Liver (tissue), 9 donors: ENCODE data around the gene HCN3. TPM values are rescaled to one million over a fixed set of nuclear protein-coding genes. Genes with fewer than 3 reads are reported as not detected.
A peak's percentile ranks its signal among the peaks of the same experiment; 100 is the strongest.

Experiments used
- DNase-seq: peaks from one replicate; pipeline ENCODE4 v3.0.0-alpha.2; 2017; ENCODE audit warnings: low spot score
- H3K27ac ChIP-seq, 2 donors: one replicate each; pipeline ENCODE4 v1.7.0; 2013; ENCODE audit warnings: inconsistent platforms in 2 of 2, low read length in 2 of 2, control low read depth in 1 of 2, low read depth in 1 of 2, mild to moderate bottlenecking in 1 of 2
- H3K27me3 ChIP-seq, 4 donors: one replicate each; pipeline versions ENCODE4 v1.6.1 to v1.7.0; 2013; ENCODE audit warnings: low read length in 3 of 4, inconsistent platforms in 1 of 4, mild to moderate bottlenecking in 1 of 4, moderate library complexity in 1 of 4; ENCODE audit not compliant: control insufficient read depth in 4 of 4, insufficient read depth in 4 of 4
- H3K36me3 ChIP-seq, 4 donors: one replicate each; pipeline versions ENCODE4 v1.6.1 to v1.7.0; 2013; ENCODE audit warnings: low read length in 3 of 4, mild to moderate bottlenecking in 3 of 4, low read depth in 1 of 4, moderate library complexity in 1 of 4; ENCODE audit not compliant: control insufficient read depth in 4 of 4, insufficient read depth in 3 of 4
- H3K4me1 ChIP-seq, 4 donors: one replicate each; pipeline versions ENCODE4 v1.6.1 to v1.7.0; 2013; ENCODE audit warnings: low read length in 3 of 4, mild to moderate bottlenecking in 3 of 4, moderate library complexity in 1 of 4; ENCODE audit not compliant: control insufficient read depth in 4 of 4, insufficient read depth in 4 of 4
- H3K4me3 ChIP-seq, 3 donors: one replicate each; pipeline versions ENCODE4 v1.6.1 to v1.7.0; 2013; ENCODE audit warnings: low read length in 3 of 3, control low read depth in 1 of 3, low read depth in 1 of 3, mild to moderate bottlenecking in 1 of 3
- H3K9ac ChIP-seq, 2 donors: one replicate each; pipeline ENCODE4 v1.7.0; 2013; ENCODE audit warnings: low read length in 2 of 2, mild to moderate bottlenecking in 2 of 2, moderate library complexity in 2 of 2, control low read depth in 1 of 2, low read depth in 1 of 2
- H3K9me3 ChIP-seq, 4 donors: one replicate each; pipeline versions ENCODE4 v1.6.1 to v1.7.0; 2013; ENCODE audit warnings: low read length in 3 of 4; ENCODE audit not compliant: control insufficient read depth in 4 of 4
- EGR1 ChIP-seq, 2 donors: IDR thresholded peaks; 2 replicates each; pipeline ENCODE4 v1.6.1; 2016 to 2018; ENCODE audit warnings: antibody characterized with exemption in 2 of 2, low read depth in 2 of 2
- FOXA1 ChIP-seq: IDR thresholded peaks from 2 replicates; pipeline ENCODE4 v1.6.1; 2016; ENCODE audit warnings: antibody characterized with exemption
- FOXA2 ChIP-seq: IDR thresholded peaks from 2 replicates; pipeline ENCODE4 v1.6.1; 2016; ENCODE audit warnings: antibody characterized with exemption
- GABPA ChIP-seq, 2 donors: IDR thresholded peaks in 1 of 2; conservative IDR thresholded peaks in 1 of 2; 2 replicates each; pipeline ENCODE4 v1.6.1; 2016; ENCODE audit warnings: antibody characterized with exemption in 2 of 2, mild to moderate bottlenecking in 1 of 2, moderate library complexity in 1 of 2
- HNF4A ChIP-seq, 2 donors: conservative IDR thresholded peaks; 2 replicates each; pipeline ENCODE4 v1.6.1; 2016; ENCODE audit warnings: antibody characterized with exemption in 2 of 2, mild to moderate bottlenecking in 2 of 2
- HNF4G ChIP-seq: IDR thresholded peaks from 2 replicates; pipeline ENCODE4 v1.6.1; 2016; ENCODE audit warnings: antibody characterized with exemption
- NR2F2 ChIP-seq: IDR thresholded peaks from 2 replicates; pipeline ENCODE4 v1.6.1; 2016; ENCODE audit warnings: antibody characterized with exemption
- RAD21 ChIP-seq, 2 donors: IDR thresholded peaks; 2 replicates each; pipeline ENCODE4 v1.6.1; 2016; ENCODE audit warnings: antibody characterized with exemption in 2 of 2, mild to moderate bottlenecking in 2 of 2
- RXRA ChIP-seq, 2 donors: IDR thresholded peaks; 2 replicates each; pipeline ENCODE4 v1.6.1; 2017 to 2018; ENCODE audit warnings: antibody characterized with exemption in 2 of 2, mild to moderate bottlenecking in 1 of 2
- SP1 ChIP-seq: IDR thresholded peaks from 2 replicates; pipeline ENCODE4 v1.6.1; 2018; ENCODE audit warnings: antibody characterized with exemption, mild to moderate bottlenecking
- TAF1 ChIP-seq: conservative IDR thresholded peaks from 2 replicates; pipeline ENCODE4 v1.6.1; 2016; ENCODE audit warnings: antibody characterized with exemption, mild to moderate bottlenecking
- YY1 ChIP-seq: IDR thresholded peaks from 2 replicates; pipeline ENCODE4 v1.6.1; 2016; ENCODE audit warnings: antibody characterized with exemption, mild to moderate bottlenecking
- WGBS: extraction: QIAGEN DNeasy Blood & Tissue Kit; methylation state at CpG from one replicate; pipeline ENCODE4 v1.1.7; 2013; 5-methylcytosine and 5-hydroxymethylcytosine counted together
- polyA plus RNA-seq, 2 donors: library from polyadenylated mRNA; stranded (reverse) in 1 of 2; unstranded in 1 of 2; fragments of 200-250 nt in 1 of 2; fragments of >200 nt in 1 of 2; fragmentation: Nextera tagmentation in 1 of 2; extraction: Ambion mirVana in 1 of 2; gene quantifications; one replicate each; pipeline versions ENCODE4 v1.2.1 to v1.2.3, GENCODE V29; 2013 to 2015
- total RNA-seq, 2 donors: library from RNA; depleted of rRNA; stranded (reverse); fragments of >200 nt; gene quantifications; one replicate each; pipeline ENCODE4 v1.2.3, GENCODE V29; 2014
- TF ChIP-seq, protein P1 (sequence below): IDR thresholded peaks from 2 replicates; pipeline ENCODE4 v1.6.1; 2016; ENCODE audit warnings: antibody characterized with exemption
- TF ChIP-seq, protein P2 (sequence below): IDR thresholded peaks from 2 replicates; pipeline ENCODE4 v1.6.1; 2016; ENCODE audit warnings: antibody characterized with exemption
- TF ChIP-seq, protein P3 (sequence below): IDR thresholded peaks from 2 replicates; pipeline ENCODE4 v1.6.1; 2016; ENCODE audit warnings: antibody characterized with exemption, mild to moderate bottlenecking
- TF ChIP-seq, protein P4 (sequence below): fragments of 150-350 bp; IDR thresholded peaks from 2 replicates; pipeline ENCODE4 v1.5.1; 2017; ENCODE audit warnings: improper control_type of control experiment, low read depth, low read length; ENCODE audit not compliant: missing input control
- TF ChIP-seq, protein P5 (sequence below): IDR thresholded peaks from 2 replicates; pipeline ENCODE4 v1.6.1; 2016; ENCODE audit warnings: antibody characterized with exemption
- donor health status: healthy.
- donor health status: healthy.
- donor health status: healthy.
- donor health status: healthy.
- donor health status: healthy.

Gene HCN3
- total and polyA plus RNA-seq, 4 donors: 0.33 to 1.5 (median 0.93) TPM

DNA sequence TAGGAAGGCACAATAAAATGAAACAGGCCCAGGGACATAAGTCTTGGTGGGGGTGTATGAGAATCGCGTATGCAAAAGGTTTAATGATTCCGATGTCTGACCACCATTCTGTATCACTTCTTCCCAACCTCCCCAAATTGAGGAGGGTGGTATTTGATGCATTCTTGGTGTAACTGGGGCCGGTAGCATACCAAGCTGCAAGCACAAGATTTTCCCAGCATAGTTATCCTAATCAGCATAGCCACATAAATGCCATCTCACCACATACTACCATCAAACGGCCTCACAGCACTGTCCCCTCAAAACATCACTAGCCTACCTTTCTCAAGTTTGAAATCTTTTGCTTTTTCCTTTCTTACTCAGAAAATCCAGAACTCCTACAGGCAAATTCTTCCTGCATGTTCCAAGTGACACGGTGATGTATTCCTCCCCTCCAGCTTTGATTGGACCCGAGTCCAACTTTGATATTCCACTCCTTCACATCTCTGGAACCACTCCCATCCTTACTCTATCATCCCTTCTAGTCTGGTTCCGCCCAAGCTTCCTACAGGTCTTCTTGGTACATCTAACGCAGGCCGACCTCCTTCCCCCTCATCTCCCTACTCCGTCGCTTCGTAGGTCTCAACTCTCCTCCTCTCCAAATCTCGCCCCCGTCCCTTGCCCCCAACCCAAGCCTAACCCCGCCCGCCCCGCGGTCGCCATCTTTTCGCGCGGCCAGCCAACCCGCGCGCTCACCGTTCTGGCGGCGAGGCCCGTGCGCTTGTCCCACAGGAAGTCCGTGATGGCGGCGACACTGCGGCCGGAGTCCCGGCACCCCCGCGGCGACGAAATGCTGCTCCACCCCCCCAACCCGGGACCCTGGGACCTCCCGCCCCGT is 4.6 kb upstream of the HCN3 start:
- Histone ChIP-seq H3K27me3 (no peaks in the 10 kb centered on the region), H3K4me3 (peak overlapping the region; percentile 89 to 97 (median 90)), H3K9me3 (no peaks in the 10 kb centered on the region), H3K27ac (peak overlapping the region; percentile 80 to 92), H3K9ac (peak overlapping the region; percentile 42 to 77), H3K36me3 (peaks cover 17 to 27% (median 26%) of the 10 kb centered on the region in 4 donors), H3K4me1 (peaks cover 3 to 28% (median 20%) of the 10 kb centered on the region in 4 donors)
- TF ChIP-seq, protein P1, sequence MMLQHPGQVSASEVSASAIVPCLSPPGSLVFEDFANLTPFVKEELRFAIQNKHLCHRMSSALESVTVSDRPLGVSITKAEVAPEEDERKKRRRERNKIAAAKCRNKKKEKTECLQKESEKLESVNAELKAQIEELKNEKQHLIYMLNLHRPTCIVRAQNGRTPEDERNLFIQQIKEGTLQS: no peak
- peak; percentile 71 for TF ChIP-seq YY1
- TF ChIP-seq TAF1: no peak
- peak in 1 of 2 donors; percentile 33 for TF ChIP-seq HNF4A (conservative IDR thresholded peaks at IDR 0.05)
- no peak for DNase-seq
- WGBS: 5% methylated on average over 44 of the region's 44 CpGs

DNA sequence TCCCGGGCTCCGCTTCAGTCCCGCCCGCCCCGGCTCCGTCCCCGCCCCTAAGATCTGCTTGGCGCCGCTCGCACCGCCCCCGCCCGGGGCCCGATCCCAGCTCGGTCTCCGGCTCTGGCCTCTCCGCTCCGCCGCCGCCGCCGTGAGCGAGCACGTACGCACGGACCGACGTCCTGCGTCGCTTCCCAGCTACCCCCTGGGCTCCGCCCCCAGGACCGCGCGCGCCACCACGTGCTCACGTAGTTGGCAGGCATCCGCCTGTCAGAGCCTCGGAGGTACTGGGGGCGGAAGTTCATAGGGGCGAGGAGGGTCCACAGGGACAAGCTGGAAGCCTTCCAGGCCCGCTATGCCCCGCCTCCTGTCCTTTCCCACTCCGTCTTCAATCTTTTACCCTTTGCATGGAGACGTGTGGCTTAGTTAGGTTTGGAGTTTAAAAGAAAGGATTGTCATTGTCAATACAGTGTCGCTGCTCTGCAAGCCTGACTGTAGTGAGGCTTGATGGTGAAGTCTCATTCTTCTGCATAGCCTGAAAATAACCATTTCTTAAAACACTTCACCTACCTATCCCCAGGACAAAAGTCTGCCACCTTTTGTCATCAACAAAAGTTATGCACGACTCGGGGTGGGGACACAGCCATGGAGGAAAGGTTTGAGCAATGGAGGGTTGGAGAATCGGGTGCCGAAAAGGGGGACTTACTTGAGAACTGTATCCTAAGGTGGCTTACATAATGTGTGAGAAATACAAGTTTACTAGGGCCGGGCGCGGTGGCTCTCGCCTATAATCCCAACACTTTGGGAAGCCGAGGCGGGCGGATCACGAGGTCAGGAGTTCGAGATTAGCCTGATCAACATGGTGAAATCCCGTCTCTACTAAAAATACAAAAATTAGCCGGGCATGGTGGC is 3.7 kb upstream of the HCN3 start, which contains the start of gene CLK2:
Gene CLK2 (minus strand): TSS at position 162 of the 903 bp plus-strand sequence. CDS start 2,527 bp downstream, outside the sequence.
- Histone ChIP-seq H3K27me3 (no peaks in the 10 kb centered on the region), H3K4me1 (peaks cover 8 to 37% (median 28%) of the 10 kb centered on the region in 4 donors), H3K4me3 (peak within 1 kb of the TSS; percentile 89 to 97 (median 90)), H3K9ac (peak within 1 kb of the TSS; percentile 56 to 77), H3K27ac (peak within 1 kb of the TSS; percentile 80 to 92), H3K36me3 (peaks cover 10 to 18% (median 17%) of the 10 kb centered on the region in 4 donors), H3K9me3 (no peaks in the 10 kb centered on the region)
- WGBS: 16% methylated on average over 61 of the region's 61 CpGs
- peak; percentile 94 for DNase-seq
- peak in 1 of 2 donors; percentile 88 for TF ChIP-seq EGR1 (IDR thresholded peaks at IDR 0.05; ENCODE audit: low read depth in 2 of 2)
- TF ChIP-seq, protein P2, sequence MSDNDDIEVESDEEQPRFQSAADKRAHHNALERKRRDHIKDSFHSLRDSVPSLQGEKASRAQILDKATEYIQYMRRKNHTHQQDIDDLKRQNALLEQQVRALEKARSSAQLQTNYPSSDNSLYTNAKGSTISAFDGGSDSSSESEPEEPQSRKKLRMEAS: peak; percentile 81
- TF ChIP-seq RAD21 (IDR thresholded peaks at IDR 0.05): peak; percentile 22 to 49
- peak; percentile 66 to 73 for TF ChIP-seq HNF4A (conservative IDR thresholded peaks at IDR 0.05)
- TF ChIP-seq GABPA (IDR thresholded peaks at IDR 0.05 in 1 of 2, conservative IDR thresholded peaks at IDR 0.05 in 1 of 2): peak in 1 of 2 donors; percentile 77
- TF ChIP-seq YY1: peak; percentile 26
- TF ChIP-seq, protein P3, sequence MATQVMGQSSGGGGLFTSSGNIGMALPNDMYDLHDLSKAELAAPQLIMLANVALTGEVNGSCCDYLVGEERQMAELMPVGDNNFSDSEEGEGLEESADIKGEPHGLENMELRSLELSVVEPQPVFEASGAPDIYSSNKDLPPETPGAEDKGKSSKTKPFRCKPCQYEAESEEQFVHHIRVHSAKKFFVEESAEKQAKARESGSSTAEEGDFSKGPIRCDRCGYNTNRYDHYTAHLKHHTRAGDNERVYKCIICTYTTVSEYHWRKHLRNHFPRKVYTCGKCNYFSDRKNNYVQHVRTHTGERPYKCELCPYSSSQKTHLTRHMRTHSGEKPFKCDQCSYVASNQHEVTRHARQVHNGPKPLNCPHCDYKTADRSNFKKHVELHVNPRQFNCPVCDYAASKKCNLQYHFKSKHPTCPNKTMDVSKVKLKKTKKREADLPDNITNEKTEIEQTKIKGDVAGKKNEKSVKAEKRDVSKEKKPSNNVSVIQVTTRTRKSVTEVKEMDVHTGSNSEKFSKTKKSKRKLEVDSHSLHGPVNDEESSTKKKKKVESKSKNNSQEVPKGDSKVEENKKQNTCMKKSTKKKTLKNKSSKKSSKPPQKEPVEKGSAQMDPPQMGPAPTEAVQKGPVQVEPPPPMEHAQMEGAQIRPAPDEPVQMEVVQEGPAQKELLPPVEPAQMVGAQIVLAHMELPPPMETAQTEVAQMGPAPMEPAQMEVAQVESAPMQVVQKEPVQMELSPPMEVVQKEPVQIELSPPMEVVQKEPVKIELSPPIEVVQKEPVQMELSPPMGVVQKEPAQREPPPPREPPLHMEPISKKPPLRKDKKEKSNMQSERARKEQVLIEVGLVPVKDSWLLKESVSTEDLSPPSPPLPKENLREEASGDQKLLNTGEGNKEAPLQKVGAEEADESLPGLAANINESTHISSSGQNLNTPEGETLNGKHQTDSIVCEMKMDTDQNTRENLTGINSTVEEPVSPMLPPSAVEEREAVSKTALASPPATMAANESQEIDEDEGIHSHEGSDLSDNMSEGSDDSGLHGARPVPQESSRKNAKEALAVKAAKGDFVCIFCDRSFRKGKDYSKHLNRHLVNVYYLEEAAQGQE: peak; percentile 70
- TF ChIP-seq HNF4G: no peak
- TF ChIP-seq, protein P4, sequence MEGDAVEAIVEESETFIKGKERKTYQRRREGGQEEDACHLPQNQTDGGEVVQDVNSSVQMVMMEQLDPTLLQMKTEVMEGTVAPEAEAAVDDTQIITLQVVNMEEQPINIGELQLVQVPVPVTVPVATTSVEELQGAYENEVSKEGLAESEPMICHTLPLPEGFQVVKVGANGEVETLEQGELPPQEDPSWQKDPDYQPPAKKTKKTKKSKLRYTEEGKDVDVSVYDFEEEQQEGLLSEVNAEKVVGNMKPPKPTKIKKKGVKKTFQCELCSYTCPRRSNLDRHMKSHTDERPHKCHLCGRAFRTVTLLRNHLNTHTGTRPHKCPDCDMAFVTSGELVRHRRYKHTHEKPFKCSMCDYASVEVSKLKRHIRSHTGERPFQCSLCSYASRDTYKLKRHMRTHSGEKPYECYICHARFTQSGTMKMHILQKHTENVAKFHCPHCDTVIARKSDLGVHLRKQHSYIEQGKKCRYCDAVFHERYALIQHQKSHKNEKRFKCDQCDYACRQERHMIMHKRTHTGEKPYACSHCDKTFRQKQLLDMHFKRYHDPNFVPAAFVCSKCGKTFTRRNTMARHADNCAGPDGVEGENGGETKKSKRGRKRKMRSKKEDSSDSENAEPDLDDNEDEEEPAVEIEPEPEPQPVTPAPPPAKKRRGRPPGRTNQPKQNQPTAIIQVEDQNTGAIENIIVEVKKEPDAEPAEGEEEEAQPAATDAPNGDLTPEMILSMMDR: no peak
- TF ChIP-seq, protein P1: no peak
- TF ChIP-seq RXRA (IDR thresholded peaks at IDR 0.05): peak; percentile 74 to 85
- peak; percentile 4 for TF ChIP-seq FOXA1
- TF ChIP-seq FOXA2: no peak
- peak; percentile 82 for TF ChIP-seq SP1
- peak; percentile 78 for TF ChIP-seq NR2F2
- TF ChIP-seq, protein P5, sequence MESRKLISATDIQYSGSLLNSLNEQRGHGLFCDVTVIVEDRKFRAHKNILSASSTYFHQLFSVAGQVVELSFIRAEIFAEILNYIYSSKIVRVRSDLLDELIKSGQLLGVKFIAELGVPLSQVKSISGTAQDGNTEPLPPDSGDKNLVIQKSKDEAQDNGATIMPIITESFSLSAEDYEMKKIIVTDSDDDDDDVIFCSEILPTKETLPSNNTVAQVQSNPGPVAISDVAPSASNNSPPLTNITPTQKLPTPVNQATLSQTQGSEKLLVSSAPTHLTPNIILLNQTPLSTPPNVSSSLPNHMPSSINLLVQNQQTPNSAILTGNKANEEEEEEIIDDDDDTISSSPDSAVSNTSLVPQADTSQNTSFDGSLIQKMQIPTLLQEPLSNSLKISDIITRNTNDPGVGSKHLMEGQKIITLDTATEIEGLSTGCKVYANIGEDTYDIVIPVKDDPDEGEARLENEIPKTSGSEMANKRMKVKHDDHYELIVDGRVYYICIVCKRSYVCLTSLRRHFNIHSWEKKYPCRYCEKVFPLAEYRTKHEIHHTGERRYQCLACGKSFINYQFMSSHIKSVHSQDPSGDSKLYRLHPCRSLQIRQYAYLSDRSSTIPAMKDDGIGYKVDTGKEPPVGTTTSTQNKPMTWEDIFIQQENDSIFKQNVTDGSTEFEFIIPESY: peak; percentile 38
